Right kidney (tissue), 1 donor: ENCODE data around the gene NEU1.
"Not testable (repeated sequence)": the region's sequence is repeated elsewhere in the genome, so short reads cannot be mapped to it uniquely, and the experiment has no call there.

ENCODE experiments used
- DNase-seq: peaks from one replicate; pipeline ENCODE4 v3.0.0-alpha.2; 2016

NEU1 gene

DNA sequence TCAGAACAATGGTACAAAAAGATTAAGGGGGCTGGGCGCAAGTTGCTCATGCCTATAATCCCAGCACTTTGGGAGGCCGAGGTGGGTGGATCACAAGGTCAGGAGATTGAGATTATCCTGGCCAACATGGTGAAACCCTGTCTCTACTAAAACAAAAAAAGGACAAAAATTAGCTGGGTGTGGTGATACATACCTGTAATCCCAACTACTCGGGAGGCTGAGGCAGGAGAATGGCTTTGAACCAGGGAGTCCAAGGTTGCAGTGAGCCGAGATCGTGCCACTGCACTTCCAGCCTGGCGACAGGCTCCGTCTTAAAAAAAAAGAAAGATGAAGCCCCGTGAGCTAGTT is 22.9 kb downstream of the NEU1 start:
- DNase-seq: not testable (repeated sequence)

DNA sequence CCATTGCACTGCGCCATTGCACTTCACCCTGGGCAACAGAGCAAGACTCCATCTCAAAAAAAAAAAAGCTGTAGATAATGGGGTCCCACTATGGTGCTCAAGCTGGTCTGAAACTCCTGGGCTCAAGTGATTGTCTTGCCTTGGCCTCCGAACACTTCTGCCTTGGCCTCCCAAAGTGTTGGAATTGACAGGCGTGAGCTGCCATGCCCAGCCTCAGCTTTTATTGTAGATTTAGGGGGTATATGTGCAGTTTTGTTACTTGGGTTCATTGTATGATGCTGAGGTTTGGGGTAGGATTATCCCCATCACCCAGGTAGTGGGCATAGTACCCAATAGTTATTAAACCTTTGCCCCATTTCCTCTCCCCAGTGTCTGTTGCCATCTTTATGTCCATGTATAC is 23.7 kb downstream of the NEU1 start:
- no peak for DNase-seq

DNA sequence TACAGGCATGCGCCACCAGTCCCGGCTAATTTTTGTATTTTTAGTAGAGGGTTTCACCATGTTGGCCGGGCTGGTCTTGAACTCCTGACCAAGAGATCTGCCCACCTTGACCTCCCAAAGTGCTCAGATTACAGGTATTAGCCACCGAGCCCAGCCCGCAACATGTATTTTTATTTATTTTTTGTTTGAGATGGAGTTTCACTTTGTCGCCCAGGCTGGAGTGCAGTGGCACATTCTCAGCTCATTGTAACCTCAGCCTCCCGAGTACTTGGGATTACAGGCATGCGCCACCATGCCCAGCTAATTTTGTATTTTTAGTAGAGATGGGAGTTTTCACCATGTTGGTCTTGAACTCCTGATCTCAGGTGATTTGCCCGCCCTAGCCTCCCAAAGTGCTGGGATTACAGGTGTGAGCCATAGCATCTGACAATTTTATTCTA is 24.5 kb downstream of the NEU1 start:
- DNase-seq: not testable (repeated sequence)

DNA sequence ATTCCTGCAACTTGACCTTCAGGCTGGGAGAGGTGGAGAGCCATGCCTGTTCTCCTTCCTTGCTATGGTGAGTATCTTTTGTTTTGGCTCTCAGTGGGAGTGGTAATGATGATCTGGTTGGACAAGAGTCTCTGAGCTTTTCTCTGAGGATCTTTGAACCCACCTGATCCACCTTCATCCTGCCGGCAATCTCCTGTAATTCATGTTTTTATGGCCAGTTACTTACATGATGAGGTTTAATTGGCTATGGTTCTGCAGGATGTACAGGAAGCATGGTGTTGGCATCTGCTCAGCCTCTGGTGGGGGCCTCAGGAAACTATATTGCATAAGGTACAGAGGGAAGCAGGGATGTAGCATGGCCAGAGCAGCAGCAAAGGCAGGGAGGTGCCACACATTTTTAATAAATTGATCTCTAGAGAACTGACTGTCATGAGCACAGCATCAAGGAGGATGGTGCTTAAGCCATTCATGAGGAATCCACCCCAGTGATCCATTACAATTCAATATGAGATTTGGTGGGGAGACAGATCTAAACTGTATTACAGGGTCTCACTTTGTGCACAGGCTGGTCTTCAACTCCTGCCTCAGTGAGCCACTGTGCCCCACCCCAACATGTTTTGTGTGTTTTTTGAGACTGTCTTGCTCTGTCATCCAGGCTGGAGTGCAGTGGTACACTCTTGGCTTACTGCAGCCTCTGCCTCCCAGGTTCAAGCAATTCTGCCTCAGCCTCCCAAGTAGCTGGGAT is 25.1 kb downstream of the NEU1 start:
- DNase-seq: no peak

DNA sequence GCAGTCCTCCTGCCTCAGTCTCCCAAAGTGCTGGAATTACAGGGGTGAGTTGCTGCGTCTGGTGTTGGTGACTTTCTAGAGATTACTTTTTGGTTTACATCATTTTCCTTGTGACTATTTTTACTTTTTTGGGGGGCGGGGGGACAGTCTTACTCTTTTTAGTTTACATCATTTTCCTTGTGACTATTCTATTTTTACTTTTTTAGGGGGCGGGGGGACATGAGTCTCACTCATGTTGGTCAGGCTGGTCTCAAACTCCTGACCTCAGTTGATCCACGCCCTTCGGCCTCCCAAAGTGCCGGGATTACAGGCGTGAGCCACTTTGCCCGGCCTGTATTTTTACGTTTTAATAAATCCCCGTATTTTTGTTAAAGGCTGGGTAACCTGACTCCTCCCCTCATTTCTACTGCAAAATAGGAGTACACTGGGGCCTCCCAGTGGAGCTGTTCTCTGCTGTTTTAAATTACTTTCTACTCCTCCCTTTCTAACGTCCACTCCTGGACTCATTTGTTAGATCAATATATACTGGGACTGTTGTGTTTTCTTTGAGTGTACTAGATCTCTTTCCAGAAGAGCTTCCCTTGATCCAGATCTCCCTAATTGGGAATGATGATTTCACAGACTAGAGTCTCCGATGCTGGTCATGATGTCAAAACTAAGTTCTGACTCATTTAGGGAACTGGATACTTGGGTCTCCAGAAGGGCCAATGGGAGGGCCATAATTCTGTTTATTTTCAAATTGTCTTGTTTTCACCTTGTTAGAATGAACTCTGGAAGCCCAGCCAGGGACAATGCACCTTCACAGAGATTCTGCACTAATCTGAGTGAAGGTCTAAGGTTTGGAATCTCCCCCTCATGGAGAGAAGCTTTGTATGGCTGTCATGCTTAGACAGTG is 25.9 kb downstream of the NEU1 start:
- DNase-seq: no peak

DNA sequence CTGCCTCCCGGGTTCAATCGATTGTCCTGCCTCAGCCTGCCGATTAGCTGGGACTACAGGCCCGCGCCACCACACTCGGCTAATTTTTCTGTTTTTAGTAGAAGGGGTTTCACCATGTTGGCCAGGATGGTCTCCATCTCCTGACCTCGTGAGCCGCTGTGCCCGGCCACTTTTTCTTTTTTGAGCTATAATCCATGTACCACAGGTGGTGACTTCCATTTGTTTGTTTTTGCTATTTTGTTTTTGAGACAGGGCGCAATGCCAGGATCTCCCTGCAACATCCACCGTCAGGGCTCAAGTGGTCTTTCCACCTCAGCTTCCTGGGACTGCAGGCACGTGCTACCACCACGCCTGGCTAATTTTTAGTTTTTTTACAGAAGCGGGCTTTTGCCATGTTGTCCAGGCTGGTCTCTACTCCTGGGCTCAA is 26.6 kb downstream of the NEU1 start:
- DNase-seq: no peak

DNA sequence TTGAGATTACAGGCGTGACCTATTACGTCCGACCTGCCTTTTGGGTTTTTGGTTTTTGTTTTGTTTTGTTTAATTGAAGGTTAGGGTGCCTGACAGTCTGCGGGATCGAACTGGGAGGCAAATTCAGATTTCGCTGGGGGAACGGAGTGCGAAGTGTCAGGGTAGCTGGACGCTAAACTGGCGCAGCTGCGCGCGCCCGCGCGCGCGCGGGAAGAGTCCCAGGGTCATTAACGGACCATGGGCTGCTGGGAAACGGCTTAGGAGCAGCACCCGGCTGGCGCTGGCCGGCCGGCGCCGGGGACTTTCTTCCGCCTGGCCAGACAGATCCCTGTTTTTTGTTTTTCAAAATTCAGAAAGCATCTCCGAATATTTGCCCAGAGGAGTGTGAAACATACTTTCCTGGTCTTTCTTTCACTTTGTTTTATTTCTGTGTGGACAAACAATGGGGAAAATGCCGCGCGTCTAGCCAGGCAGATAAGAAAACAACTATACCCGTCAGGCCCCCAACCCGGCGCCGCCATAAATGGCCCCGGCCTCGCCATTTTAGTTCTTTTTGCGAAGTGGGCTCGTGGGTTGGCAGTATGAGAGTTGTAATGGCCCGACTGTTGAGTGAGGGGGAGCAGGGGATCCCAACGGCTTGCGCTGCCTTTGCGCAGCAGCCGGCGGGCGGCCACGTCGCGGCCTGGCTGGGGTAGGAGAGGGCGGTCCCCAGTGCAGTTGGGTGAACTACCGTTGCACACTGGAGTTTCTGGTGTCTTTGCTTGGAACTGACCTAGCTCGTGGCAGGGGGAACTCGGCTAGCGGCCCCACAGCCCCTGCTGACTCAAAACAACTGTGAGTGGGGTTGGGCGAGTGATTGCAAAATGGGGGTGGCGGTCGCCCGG is 28.0 kb downstream of the NEU1 start:
- DNase-seq: peak; percentile 99

DNA sequence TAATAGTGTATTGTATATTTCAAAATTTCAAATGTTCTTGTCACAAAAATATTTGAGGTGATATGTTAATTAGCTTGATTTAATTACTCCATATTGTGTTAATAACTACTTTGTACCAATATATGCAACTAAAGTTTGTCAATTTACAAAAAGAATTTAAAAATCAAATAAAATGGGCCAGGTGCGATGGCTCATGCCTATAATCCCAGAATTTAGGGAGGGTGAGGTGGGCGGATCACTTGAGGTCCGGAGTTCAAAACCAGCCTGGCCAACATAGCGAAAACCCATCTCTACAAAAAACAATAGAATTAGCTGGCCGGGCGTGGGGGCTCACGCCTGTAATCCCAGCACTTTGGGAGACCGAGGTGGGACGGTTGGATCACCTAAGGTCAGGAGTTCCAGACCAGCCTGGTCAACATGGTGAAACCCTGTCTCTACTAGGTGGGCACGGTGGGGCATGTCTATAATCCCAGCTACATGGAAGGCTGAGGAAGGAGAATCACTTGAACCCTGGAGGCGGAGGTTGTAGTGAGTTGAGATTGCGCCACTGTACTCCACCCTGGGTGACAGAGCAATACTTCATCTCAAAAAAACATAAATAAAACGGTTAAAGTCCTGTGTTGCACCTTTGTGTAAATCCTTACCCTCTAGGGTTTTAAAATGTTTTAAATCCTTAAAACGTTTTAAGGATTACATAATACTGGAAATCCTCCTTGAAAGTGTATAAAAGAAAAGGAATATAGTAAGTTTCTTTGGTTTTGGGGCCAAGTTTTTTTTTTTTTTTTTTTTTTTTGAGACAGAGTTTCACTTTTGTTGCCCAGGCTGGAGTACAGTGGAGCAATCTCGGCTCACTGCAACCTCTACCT is 31.0 kb downstream of the NEU1 start:
- no peak for DNase-seq

DNA sequence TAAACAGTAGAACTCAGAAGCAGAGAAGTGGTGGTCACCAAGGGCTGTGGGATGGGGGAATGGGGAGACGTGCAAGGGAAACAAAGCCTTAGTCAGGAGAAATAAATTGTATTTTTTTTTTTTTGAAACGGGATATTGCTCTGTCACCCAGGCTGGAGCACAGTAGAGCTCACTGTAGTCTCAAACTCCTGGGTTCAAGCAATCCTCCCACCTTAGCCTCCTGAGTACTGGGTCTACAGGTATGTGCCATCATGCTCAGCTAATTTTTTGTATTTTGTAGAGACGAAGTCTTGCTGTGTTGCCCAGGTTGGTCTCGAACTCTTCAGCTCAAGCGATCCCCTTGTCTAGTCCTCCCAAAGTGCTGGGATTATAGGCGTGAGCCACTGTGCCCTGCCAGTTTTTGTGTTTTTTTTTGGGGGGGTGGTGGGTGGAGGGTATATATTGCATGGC is 31.7 kb downstream of the NEU1 start:
- no peak for DNase-seq

DNA sequence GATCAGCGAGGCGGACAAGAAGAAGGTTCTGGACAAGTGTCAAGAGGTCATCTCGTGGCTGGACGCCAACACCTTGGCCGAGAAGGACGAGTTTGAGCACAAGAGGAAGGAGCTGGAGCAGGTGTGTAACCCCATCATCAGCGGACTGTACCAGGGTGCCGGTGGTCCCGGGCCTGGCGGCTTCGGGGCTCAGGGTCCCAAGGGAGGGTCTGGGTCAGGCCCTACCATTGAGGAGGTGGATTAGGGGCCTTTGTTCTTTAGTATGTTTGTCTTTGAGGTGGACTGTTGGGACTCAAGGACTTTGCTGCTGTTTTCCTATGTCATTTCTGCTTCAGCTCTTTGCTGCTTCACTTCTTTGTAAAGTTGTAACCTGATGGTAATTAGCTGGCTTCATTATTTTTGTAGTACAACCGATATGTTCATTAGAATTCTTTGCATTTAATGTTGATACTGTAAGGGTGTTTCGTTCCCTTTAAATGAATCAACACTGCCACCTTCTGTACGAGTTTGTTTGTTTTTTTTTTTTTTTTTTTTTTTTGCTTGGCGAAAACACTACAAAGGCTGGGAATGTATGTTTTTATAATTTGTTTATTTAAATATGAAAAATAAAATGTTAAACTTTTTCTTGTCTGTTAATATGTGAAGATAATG is 32.9 kb downstream of the NEU1 start:
- DNase-seq: peak; percentile 71

DNA sequence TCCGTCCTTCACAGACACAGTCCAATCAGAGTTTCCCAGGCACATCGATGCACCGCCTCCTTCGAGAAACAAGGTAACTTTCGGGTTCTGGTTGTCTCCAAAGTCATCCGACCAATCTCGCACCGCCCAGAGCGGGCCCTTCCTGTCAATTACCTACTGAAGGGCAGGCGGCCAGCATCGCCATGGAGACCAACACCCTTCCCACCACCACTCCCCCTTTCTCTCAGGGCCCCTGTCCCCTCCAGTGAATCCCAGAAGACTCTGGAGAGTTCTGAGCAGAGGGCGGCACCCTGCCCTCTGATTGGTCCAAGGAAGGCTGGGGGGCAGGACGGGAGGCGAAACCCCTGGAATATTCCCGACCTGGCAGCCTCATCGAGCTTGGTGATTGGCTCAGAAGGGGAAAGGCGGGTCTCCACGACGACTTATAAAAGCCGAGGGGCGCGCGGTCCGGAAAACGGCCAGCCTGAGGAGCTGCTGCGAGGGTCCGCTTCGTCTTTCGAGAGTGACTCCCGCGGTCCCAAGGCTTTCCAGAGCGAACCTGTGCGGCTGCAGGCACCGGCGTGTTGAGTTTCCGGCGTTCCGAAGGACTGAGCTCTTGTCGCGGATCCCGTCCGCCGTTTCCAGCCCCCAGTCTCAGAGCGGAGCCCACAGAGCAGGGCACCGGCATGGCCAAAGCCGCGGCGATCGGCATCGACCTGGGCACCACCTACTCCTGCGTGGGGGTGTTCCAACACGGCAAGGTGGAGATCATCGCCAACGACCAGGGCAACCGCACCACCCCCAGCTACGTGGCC is 35.1 kb downstream of the NEU1 start, which contains the start of gene HSPA1B:
Gene HSPA1B, plus strand, starts transcription at position 453 of the 794 bp plus-strand sequence. Its CDS starts 213 bp downstream, at position 666.
- peak; percentile 94 for DNase-seq

DNA sequence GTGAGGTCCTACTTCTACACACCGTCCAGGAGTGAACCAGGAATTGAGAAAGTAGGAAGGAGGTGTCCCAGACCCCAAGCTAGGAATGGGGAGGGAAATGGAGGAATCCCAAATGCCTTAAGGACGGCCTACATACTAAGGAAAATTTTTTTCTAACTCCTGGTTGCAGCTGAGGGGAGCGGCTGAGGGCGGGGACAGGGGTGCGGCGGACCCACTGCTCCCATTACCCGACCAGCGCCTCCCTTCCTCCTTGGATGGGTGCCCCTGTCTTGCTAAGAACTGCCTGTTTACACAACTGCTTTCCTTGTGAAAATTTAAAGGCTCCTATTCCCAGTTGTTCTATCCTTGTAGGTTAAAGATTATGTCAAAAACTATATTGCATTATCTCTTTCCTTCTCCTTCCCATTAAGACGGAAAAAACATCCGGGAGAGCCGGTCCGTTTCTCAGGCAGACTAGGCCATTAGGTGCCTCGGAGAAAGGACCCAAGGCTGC is 35.8 kb downstream of the NEU1 start:
- peak; percentile 92 for DNase-seq

DNA sequence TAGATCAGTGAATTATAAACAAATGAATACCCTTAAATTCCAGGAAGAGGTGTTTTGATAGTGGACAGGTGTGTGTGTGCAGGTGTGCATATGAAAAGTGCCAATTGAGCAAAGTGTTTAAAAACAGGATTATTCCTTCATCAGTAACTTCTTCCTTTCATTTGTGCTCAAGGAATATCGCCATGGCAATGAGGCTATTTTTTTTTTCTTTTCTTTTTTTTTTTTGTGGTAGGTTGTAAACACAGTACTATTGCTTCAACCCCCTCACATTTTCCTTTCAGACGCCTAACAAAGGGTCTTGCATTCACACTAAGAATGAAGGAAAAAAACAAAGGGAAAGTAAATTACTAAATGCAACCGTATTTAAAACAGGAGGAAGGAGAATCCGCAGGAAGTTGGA is 37.1 kb downstream of the NEU1 start:
- DNase-seq: no peak

DNA sequence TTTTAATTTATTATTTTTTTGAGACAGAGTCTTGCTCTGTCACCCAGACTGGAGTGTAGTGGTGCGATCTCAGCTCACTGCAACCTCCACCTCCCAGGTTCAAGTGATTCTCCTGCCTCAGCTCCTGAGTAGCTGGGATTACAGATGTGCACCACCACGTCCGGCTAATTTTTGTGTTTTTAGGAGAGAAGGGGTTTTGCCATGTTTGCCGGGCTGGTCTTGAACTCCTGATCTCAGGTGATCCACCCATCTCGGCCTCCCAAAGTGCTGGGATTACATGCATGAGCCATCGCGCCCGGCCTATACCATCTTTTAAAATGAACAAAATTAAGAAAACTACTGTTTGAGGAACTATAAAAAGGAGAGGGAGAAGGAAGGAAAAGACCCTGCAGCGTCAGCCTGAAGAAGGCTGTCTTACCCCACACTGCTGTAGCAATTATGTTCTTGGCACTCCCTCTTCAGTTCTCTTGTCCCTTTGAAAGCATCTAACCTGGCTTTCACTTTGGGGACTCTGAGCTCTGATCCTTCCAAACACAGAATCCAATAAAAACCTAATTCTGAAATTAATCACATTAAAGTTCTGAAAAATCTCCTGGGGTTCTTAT is 38.9 kb downstream of the NEU1 start:
- not testable (repeated sequence) for DNase-seq

DNA sequence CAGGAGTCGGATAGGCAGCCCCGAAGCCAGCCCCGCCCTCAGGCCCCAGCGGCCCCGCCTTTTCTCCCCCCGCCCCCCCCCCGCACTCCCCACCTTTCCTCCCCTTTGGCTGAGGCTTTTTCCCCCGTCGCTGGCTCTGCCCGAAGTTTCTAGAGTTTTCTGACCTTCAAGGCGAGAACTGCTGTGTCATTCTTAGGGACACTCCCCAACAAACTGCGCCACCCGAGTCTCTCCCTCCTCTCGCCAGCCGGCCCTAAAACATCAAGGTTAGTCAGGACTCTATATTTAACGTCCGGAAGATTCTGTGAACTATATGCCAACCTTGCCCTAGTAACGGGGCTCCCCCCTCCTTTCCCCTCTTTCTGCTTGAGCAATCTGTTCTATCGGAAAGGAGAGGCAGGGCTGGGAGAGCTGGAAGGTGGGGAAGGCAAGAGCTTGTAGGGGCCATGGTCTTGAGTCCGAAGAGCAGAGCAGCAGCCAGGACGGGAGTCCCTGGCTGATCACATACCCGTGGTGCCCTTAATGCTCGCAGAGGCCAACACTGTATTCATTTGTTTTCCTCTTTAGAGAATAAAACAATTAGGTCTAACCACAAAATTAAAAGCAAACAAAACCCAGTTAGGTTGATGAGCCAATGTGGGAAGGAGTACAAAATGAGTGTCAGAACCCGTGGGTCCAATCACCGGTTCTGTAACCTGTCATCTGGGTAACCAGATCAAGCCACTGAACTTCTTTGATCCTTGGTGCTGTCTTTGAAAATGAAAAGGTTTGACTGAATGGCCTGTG is 40.4 kb downstream of the NEU1 start:
- DNase-seq: peak; percentile 83

DNA sequence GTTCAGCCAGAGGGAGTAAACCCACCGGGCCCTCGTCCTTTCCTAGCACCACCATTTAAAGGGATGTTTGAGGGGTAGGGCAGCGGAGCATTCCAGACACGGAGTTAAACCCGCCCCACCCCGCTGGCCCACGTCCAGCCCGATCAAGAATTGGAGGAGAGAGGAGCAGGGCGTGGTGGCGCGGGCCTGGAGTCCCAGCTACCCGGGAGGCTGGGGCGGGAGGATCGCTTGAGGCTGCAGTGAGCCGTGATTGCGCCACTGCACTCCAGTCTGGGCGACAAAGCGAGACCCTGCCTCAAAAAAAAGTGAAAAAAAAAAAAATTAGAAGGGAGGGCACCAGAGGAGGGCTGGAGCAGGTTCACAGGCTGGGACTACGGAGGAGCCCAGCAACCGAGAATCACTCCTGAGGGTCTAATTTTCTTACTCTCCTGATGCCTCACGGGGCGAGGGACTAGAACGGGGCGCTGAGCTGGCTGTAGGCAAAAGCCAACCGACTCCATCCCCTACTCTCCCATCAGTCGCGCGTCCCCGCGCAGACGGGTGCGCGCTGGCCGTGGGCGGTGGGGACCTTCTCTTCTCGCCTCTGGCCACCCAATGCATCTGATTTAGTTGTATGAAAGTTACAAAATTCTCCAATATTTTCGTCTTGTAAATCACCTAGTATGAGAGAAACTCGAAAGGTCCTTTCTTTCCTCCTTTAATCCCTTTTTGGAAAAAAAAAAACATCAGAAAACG is 41.2 kb downstream of the NEU1 start:
- peak; percentile 86 for DNase-seq

DNA sequence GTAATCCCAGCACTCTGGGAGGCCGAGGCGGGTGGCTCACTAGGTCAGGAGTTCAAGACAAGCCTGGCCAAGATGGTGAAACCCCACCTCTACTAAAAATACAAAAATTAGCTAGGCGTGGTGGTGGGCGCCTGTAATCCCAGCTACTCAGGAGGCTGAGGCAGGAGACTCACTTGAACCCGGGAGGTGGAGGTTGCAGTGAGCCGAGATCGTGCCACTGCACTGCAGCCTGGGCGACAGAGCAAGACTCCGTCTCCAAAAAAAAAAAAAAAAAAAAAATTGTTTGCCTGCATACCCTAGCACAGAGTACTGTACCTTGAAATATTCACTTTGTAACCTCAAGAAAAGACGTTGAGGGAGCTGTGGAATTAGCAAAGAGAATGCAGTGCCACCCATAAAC is 42.2 kb downstream of the NEU1 start:
- not testable (repeated sequence) for DNase-seq

DNA sequence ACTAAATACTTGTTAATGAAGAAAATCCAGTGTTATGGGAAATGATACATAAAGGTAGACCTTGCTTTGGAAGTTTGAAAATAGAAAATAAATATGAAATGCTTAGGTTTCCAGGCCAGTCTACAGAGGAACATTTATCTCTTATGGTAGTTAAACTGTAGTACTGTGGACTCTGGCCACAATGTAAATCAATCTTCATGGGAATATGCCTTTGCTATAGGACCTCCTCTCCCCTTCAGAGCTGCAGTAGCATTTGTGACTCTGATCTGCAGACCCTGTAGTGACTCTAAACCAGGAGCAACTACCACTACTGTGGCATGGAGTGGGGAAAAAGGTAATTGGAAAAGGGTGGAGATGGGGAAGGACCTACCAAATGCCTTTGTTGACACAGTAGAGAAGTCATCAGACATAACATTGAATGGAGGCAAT is 42.7 kb downstream of the NEU1 start:
- DNase-seq: no peak
